GM21717 (cell line): ENCODE measurements around the gene SMIM45.

ENCODE experiments used
- ATAC-seq: cut with Tn5 transposase; IDR thresholded peaks from one replicate; pipeline ENCODE4 v1.9.1; 2021; ENCODE audit warnings: mild to moderate bottlenecking, moderate library complexity; ENCODE audit not compliant: unreplicated experiment

Gene SMIM45

DNA sequence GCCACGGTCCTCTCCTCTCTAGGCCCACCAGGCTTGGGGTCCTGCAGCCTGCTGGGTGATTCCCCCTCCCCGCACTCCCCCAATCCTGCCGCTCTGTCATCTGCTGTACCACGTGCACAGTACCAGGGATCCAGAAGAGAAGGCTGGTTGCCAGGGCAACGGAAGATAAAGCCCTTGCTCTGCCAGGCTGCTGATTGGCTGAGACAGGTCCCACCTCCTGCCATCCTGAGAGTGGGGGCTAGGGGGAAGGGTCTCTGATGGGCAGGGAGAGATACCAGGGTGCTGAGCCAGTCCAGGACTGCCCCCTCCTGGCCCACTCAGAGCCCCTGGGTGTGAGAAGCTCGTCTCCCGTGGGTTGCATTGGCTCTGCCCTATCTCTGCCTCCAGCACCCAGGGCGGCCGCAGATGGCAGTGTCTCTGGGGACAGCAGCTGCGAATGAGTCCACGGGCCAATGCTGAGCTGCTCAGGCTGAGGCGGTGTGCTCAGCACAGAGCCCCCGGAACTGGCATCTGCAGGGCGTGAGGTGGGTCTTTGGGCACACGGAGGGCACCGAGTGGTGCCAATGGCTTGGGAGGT, at the start of gene SMIM45:
SMIM45 (plus strand) TSS at position 253 of the 577 bp plus-strand sequence.
- ATAC-seq, result no peak

DNA sequence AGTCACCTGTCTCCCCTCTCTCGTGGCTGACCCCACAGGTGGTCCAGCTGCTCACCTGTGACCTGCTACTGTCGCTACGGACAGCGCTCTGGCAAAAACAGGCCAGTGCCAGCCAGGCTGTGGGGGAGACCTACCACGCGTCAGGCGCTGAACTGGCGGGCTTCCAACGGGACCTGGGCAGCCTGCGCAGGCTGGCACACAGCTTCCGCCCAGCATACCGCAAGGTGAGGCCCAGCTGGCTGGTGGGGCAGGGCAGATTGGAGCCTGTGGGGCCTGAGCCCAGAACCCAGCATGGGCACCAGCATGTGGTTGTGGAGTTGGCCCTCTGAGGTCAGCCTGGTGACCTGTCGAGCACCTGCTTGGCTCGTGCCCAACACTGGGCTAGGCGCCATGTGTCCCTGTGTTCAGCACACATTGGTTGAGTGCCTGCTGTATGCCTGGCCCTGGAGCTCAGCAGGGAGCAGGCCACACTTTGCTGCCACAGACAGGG, 49.0 kb upstream of the SMIM45 start:
- no peak for ATAC-seq

DNA sequence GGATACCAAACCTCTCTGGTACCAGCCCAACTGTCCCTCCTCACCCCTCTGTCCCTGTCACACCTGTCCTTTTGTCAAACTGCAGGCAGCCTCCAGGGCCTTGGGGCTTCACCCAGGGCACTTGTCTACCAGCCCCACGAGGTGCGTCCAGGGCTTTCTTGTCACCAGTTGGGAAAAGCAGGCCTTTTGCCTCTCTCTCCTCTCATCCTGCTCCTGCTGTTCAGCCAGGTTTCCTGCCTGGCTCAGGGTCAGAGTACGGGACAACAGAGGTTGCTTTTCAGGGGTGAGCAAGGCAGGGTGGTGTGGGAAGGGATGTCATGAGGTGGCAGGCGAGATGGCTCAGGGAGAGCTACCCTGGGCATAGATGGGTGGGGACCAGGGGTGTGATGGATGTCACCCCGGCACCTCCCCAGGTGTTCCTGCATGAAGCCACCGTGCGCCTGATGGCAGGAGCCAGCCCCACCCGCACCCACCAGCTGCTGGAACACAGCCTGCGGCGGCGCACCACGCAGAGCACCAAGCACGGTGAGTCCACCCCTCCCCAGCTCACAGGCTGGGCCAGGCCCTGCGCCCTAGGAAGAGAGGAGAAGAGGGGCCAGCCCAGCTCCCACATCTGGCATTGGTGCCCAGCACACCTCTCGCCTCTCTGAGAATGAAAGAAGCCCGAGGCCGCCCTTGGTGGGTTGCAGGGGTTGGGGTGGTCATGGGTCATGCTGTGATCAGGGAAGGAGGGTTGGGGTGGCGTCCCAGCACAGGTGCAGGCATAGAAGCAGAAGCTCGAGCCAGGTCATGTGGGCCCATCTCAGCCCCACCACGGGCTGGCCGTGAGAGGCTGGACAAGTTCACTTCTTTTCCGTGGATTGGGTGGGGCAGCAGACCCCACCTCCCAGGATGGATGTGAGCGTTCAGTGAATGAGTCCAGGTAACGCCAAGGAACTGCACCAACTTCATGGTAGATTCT, 47.2 kb upstream of the SMIM45 start:
- no peak for ATAC-seq

DNA sequence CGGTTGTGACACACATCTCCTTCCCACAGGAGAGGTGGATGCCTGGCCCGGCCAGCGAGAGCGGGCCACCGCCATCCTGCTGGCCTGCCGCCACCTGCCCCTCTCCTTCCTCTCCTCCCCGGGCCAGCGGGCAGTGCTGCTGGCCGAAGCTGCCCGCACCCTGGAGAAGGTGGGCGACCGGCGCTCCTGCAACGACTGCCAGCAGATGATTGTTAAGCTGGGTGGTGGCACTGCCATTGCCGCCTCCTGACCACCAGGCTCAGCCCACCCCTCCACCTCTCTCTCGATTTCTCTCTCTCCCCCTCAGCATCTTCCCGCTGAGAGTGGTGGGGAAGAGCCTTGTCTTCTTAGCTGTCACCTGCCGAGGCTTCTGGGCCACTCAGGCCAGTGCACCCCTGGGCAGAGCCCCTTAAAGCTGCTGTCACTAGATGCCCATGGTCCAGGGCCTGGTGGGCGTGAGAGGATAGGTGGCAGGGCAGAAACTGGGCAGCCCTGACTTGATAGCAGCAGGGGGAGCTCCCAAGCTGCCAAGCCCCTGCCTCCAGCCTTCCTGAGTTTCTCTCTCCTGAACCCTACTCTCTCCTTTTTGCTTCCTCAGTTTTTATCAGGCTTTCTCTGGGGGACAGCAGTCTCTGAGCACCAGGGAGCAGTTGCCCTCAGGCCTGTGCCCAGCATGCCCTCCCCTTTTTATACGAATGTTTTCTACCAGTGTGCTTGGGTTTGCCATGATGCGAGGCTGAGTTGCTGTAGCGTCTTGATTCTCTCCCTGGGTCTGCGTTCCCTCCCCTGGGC, 46.3 kb upstream of the SMIM45 start:
- no peak for ATAC-seq

DNA sequence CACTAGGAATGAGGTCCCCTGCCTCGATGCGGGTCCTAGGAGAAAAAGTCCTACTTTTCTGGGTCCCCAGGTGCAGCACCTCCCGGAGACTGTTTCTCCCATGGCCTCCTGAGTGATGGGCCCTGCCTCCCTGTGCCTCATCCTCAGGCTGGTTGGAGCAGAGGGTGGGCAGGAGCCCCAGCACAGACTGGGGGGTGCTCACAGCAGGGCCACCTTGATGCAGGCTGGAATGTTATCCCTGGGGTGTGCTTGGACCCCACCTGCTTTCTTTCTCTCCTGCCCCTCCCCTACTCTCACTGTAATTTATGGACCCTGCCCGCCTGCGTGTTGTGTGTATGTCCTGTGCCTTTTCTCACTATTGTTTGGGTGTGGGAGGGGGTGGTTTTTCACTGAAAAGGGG, 45.1 kb upstream of the SMIM45 start:
- ATAC-seq, result no peak

DNA sequence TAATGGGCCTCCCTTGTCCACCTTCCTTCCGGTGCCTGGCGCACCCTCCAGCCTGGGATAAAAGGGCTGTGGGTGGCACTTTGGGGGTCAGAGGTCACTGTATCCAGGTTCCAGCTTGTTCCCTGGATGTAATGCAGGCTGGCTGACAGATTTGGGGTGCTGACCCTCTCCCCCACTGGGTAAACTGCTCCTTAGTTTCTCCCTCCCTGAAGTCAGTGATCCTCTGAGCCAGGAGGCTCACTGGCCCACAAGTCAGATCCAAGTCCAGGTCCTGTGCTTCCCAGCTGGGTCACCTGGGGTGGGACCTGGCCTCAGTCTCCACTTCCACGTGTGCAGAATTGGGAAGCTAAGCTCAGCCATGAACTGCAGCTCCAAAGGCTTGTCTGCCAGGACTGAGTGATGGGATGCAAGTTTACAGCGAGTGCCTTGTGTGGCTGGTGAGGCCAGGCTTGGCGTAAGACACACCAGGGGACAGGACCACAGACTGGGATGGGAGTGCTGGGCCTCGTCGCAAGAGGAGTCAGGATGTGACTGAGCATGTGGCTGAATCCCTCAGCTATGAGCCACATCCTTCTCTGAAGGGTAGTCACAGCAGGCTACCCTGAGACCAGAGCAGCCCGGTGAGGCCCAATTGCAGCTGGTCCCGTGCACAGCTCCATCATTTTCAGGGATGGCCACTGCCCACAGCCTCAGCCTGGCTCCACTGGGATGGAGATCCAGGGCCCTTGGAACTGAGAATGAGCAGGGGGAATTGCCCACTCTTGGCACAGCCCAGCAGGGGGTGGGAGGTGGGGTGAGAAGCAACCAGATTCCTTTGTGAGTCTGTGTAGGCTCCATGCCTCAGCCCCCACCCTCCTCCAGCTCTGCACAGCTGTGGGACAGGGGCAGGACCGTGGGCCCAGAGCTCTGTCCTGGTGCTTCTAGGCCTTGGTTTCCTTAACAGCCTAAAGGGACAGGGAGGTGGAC, 44.2 kb upstream of the SMIM45 start:
- no peak for ATAC-seq

DNA sequence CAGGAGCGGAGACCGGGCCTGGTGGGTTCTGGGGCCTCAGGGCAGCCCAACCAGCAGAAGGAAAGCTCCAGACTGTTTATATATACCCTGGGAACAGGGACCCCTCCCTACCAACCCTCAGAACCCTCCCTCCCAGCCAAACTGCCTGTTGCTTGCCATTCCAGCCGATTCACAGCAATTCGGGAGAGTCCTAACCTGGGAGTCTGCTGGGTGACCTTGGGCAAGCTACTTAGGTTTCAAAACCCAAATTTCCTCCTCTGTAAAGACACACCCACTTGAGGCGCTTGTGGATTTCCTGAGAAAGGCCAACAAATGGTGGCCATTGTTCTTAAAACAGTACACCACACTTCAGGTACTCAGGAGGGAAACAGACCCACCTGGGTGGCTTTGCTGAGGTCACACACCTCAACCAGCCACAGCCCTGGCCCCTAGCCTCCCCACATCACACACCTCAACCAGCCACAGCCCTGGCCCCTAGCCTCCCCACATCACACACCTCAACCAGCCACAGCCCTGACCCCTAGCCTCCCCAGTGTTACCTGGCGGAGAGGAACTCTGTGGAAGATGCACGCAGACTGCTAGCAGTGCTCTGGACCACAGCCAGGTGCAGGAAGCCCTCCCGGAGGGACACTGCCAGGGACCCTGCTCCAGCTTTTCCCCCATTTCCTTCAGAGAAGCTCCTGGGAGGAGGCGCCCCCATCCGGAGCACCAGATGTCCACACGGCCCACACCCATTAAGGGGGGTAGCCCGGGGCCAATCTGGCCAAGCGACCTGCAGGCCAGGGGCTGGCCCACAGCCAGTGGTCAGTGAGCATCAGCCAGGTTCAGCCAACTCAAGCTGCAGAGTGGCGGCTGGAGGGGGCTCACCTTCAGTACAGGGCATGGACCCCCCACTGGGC, 43.3 kb upstream of the SMIM45 start:
- no peak for ATAC-seq

DNA sequence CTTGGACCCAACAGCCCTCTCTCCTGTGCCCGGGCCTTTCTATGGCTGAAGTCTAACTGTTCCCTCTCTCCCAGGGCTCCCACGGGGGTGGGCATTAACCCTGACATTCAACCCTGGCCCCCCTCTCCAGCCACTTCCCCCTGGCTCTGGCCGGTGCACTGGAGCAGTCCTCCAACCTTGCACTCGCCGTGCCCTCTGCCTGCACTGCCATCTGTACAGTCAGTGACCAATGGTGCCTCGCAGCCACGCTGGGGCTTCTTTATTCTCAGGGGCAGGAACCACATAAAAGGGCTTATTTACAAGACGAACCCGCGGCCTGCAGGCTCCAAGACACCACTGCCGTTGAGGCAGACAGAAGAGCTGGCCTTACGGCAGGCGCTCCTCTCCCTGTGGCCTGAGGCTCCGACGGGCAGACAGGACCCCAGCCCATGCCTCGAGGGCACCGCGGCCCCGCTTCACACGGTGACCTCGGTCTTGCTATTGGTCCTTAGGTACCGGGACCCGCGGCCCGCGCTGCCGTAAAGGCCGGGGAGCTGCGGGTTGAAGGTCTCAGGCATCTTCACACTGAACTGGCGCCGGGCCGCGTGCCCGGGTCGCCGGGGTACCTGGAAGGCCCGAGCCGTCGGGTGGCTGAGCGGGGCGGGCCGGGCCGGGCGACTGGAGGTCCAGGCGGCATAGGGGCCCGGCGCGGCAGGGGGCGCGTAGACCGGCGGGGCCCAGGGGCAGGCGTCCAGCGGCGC, 42.5 kb upstream of the SMIM45 start:
- no peak for ATAC-seq

DNA sequence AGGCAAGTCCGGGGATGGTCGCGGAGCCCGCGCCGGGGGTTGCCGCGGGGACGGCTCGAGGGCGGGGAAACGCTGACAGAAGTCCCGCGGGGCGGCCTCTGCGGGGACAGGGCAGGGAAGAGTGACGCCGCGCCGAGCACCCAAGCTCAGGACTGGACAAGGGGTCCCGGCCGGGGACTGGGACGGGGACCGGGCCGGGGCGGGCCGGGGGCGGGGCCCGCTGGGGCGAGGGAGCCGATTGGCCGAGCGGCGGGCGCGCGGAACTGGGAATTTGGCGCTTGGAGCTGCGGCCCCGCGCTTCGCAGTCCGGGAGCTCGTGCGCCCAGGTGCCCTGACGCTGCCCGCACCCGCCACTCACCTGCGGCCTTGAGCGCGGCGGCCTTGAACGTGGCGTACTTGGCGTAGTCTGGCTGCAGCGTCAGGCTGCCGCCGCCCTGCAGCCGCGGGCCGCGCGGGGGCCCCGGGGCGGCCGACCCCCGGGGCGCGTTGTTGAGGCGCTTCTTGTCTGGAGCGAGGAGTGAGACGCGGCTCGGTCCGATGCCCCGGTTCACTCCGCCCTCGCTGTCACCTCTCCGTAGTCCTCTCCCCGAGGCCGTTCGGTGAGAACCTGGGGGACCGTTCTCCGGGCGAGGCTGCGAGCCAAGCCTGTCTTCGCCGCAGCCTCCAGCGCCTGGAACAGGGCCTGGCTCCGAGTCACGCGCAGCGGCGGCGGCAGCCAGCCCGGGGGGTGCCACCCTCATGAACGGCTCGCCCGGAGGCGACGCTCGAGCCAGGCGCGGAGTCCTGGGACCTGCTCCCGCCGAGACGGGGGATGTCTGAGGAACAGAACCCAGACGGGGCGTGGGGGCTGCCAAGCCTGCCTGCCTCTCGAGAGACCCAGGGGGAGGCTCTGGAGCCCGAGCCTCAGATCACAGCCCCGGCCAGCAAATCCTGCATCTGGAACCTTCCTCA, 41.6 kb upstream of the SMIM45 start:
- no peak for ATAC-seq

DNA sequence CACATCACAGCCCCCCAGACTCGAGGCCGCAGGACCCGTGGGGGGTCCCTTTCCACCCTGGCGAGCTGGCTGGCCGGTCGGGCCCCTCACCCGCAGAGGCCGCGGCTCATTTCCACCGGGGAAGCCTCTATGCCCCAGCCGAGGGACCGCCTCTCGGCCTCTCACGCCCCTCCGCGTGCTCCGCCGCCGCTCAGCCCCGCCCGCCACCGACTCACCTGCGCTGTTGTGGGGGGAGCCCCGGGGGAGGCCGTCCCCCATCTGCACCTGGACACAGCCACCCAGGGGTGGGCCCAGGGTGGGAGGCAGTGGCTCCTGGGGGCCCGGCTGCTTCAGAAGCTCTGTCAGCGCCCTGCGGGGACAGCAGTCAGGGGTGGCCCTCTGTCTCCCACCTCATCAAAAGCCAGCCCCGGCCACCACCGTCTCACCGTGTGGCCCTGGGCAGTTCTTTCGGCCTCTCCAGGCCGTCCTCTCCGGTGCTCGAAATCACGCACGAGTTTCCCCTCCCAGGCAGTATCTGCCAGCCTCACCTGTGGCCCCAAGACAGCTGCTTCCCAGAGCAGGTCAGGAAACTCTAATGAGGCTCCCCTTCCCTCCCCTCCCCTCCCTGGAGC, 40.8 kb upstream of the SMIM45 start:
- no peak for ATAC-seq

DNA sequence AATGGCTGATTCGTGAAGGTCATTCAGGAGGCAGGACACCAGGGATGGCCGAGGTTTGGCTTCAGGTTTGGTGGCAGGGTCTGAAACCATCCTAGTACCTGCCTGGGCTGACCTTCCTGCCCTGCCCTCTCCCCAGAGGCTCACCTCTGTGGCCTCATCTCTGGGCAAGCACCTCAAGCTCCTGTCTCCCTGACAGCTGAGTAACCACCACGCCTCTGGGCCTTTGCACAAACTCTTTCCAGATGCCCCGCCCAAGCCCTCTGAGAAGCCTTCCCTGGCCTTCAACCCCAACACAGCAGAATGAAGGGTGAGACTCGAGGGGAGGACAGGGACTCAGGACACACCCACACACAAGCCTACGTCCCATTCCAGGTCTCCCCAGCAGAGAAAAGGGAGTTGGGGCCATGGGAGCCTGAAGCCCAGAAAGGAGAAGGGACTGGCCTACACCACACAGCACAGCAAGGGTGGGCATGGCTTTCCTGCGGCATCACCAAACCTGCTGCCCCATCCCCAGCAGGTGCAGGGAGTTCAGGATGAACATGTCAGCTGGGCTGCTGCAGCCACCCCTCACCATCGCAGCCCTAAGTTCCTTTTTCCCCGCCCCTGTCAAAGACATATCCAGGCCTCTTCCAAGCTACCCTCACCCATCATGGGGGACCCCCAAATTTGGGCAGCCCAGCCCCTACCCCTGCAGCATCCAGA, 39.5 kb upstream of the SMIM45 start:
- ATAC-seq, result no peak

DNA sequence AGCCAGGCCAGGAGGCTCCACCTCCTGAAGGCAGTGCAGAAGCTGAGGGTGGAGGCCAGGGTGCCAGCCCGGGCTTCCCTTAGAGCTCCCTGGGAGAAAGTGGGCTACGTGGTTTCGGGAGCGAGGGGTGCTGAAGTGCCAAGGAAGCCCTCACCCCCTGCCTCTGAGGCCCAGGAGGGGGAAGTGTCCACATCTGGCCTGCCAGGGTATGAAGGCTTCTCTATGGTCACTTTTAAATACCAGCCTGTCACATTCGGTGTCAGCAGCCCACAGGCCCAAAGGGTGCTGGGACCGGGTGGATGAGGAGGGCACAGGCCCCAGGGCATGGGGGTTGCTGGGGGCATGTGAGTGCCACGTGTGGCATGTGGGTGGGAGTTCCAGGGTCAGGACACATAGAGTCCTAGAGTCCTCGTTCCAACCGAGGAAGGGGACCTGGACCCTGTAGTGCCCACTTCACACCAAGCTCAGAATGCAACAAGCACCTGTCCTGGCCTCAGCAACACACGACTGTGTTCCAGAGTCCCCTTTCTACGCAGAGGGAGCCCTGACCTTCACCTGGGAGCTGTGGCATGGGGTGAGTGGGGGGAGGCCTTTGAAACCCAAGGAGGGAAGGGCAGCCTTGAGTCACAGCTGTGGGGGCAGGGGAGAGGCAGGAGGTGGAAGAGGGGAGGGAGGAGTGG, 38.8 kb upstream of the SMIM45 start:
- no peak for ATAC-seq

DNA sequence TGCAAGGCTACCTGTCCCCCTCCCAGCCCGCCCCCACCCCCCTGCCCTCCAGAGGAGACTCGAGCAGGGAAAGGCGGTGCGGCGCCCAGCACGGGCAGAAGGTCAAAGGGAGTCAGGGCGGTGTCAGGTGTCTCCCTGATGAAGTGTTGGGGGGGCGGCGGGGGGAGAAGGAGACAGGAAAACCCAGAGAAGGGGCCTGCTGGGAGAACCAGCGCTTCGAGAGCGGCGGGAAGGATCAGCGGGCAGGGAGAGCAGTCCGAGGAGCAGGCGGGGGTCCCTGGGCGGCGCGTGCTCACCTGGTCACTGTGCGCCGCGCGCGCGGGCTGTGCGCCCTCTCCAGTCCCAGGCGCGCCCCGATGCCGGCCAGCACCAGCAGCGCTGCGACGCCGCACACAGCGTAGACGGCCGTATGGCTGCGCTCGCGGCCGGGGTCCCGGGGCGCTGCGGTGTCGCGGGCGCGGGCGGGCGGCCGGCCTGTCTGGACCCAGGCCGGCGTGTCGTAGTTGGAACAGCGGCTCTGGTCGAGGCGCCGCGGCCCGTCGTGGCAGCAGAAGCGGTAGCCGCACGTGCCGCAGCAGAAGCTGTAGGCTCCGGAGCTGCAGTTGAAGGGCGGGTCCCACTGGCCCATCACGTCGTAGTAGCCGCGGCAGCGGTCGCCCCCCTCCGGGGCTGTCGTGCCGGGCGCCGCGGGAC, 38.0 kb upstream of the SMIM45 start:
- no peak for ATAC-seq

DNA sequence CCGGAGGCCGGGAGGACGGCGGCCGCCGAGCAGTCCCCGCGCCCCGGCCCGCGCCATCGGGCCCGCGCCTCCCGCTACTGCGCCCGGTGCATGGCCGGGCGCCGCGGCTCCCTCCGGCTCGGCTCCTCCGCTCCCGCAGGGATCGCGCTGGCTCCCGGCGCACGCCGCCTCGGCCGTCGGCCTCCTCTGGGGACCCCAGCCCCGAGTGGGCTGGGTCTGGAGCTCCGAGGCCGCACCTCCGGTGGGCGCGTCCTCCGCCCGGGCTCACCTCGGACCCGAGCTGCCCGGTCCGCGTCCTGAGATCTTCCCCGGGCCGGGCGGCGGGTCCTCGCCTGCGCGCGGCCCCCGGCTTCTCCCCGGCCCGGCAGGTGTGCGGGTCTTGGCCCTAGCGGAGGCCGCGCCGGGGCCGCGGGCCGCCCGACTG, 37.3 kb upstream of the SMIM45 start:
- no peak for ATAC-seq
